Sigmoid colon (tissue), 4 donors: ENCODE data around the gene MSH3.

Source experiments
- CTCF ChIP-seq, 4 experiments: fragments of 450-650 bp in 3 of 4; fragments of 200-600 bp in 1 of 4; IDR thresholded peaks; one replicate each; pipeline ENCODE4 v1.5.1; 2016 to 2019; ENCODE audit warnings: antibody characterized with exemption in 4 of 4, mild to moderate bottlenecking in 3 of 4, moderate library complexity in 2 of 4
- EP300 ChIP-seq, 4 donors: sonication (generic); formaldehyde crosslinking; IDR thresholded peaks; one replicate each; pipeline ENCODE4 v1.6.1; 2017; ENCODE audit warnings: antibody characterized with exemption in 4 of 4
- POLR2AphosphoS5 ChIP-seq, 4 donors: sonication (generic); formaldehyde crosslinking; IDR thresholded peaks; one replicate each; pipeline ENCODE4 v1.6.1; 2017; ENCODE audit warnings: antibody characterized with exemption in 4 of 4

- no peak for TF ChIP-seq CTCF (IDR thresholded peaks at IDR 0.05)
- TF ChIP-seq EP300 (IDR thresholded peaks at IDR 0.05) = no peak
- TF ChIP-seq POLR2AphosphoS5 (IDR thresholded peaks at IDR 0.05) = no peak
These were observed 30.5 kb upstream of the MSH3 start for GRCh38 chr5:80623999-80624398.
